Tibial nerve (tissue), 3 donors: Measurements from ENCODE around the gene BACE2.

Experiments used
- POLR2A ChIP-seq, 2 donors: fragments of 450-650 bp; IDR thresholded peaks; one replicate each; pipeline ENCODE4 v1.6.1; 2017; ENCODE audit warnings: antibody characterized with exemption in 2 of 2, mild to moderate bottlenecking in 2 of 2, moderate library complexity in 2 of 2
- TF ChIP-seq, protein P1 (sequence below), 5 experiments: fragments of 200-600 bp in 3 of 5; fragments of 450-650 bp in 2 of 5; sonication (generic) in 3 of 5; IDR thresholded peaks; one replicate each; pipeline ENCODE4 v1.5.1; 2016 to 2019; ENCODE audit warnings: antibody characterized with exemption in 5 of 5, mild to moderate bottlenecking in 3 of 5, moderate library complexity in 2 of 5

- TF ChIP-seq, protein P1, sequence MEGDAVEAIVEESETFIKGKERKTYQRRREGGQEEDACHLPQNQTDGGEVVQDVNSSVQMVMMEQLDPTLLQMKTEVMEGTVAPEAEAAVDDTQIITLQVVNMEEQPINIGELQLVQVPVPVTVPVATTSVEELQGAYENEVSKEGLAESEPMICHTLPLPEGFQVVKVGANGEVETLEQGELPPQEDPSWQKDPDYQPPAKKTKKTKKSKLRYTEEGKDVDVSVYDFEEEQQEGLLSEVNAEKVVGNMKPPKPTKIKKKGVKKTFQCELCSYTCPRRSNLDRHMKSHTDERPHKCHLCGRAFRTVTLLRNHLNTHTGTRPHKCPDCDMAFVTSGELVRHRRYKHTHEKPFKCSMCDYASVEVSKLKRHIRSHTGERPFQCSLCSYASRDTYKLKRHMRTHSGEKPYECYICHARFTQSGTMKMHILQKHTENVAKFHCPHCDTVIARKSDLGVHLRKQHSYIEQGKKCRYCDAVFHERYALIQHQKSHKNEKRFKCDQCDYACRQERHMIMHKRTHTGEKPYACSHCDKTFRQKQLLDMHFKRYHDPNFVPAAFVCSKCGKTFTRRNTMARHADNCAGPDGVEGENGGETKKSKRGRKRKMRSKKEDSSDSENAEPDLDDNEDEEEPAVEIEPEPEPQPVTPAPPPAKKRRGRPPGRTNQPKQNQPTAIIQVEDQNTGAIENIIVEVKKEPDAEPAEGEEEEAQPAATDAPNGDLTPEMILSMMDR (IDR thresholded peaks at IDR 0.05): no peak
- no peak for TF ChIP-seq POLR2A (IDR thresholded peaks at IDR 0.05)
Observed at GRCh38 chr21:41246808-41247207, 78.8 kb downstream of the BACE2 start.
